OCI-LY7 (cell line): ENCODE results near the gene DUSP16. TPM values are rescaled to one million over a fixed set of nuclear protein-coding genes. Genes with fewer than 3 reads are reported as not detected.

Experiments
- BruUV-seq: library from RNA; stranded (reverse); fragments of 400-500 nt; replicated peaks from 2 replicates; lab custom pipeline; 2021; lab: Mats Ljungman, UMichigan
- CTCF ChIA-PET: fragments of 300-600 bp; sonication (Branson Sonifier 250); formaldehyde crosslinking; loops from one replicate; lab custom pipeline; 2022; ENCODE audit warnings: antibody characterized with exemption; ENCODE audit not compliant: unreplicated experiment; lab: Charles Lee
- POLR2A ChIA-PET: fragments of 300-600 bp; sonication (Branson Sonifier 250); formaldehyde crosslinking; loops from one replicate; lab custom pipeline; 2022; ENCODE audit warnings: antibody characterized with exemption; lab: Charles Lee
- DNase-seq: peaks from one replicate; pipeline ENCODE4 v3.0.0-alpha.2; 2015; ENCODE audit warnings: low spot score
- H2AFZ ChIP-seq: fragments of 200-600 bp; sonication (generic), shearing (Covaris generic); 2 replicates; pipeline ENCODE4 v1.6.1; 2014; ENCODE audit warnings: mild to moderate bottlenecking, antibody characterized with exemption, low read length, moderate library complexity
- H3K27ac ChIP-seq: fragments of 200-600 bp; sonication (generic); 2 replicates; pipeline ENCODE4 v1.5.1; 2014; ENCODE audit warnings: mixed run types, low read depth, mild to moderate bottlenecking, moderate library complexity, low read length, inconsistent platforms; ENCODE audit not compliant: poor library complexity, severe bottlenecking
- H3K36me3 ChIP-seq: fragments of 200-600 bp; sonication (generic); 2 replicates; pipeline ENCODE4 v1.6.1; 2014; ENCODE audit warnings: mild to moderate bottlenecking, antibody characterized with exemption, low read length, moderate library complexity, mixed read lengths; ENCODE audit not compliant: insufficient read depth
- H3K4me1 ChIP-seq: fragments of 200-600 bp; sonication (generic); 2 replicates; pipeline ENCODE4 v1.5.1; 2014; ENCODE audit warnings: mild to moderate bottlenecking, low read length; ENCODE audit not compliant: insufficient read depth, poor library complexity, severe bottlenecking
- H3K4me2 ChIP-seq: fragments of 200-600 bp; sonication (generic); 2 replicates; pipeline ENCODE4 v1.6.1; 2014; ENCODE audit warnings: mild to moderate bottlenecking, low read length
- H3K4me3 ChIP-seq: fragments of 200-600 bp; sonication (generic); 2 replicates; pipeline ENCODE4 v1.5.1; 2014; ENCODE audit warnings: mild to moderate bottlenecking, low read depth, low read length; ENCODE audit not compliant: poor library complexity, severe bottlenecking
- H3K79me2 ChIP-seq: fragments of 200-600 bp; sonication (generic); 2 replicates; pipeline ENCODE4 v1.6.1; 2016; ENCODE audit warnings: low read depth, mild to moderate bottlenecking, low read length, moderate library complexity, mixed read lengths; ENCODE audit not compliant: insufficient read depth
- H3K9me2 ChIP-seq: fragments of 200-600 bp; sonication (generic); 2 replicates; pipeline ENCODE4 v1.6.1; 2016; ENCODE audit warnings: mild to moderate bottlenecking, low read length, mixed read lengths; ENCODE audit not compliant: insufficient read depth
- H3K9me3 ChIP-seq: fragments of 200-600 bp; sonication (generic); 2 replicates; pipeline ENCODE4 v1.6.1; 2014; ENCODE audit warnings: mild to moderate bottlenecking, mixed run types, low read length, mixed read lengths
- H4K20me1 ChIP-seq: fragments of 200-600 bp; sonication (generic); 2 replicates; pipeline ENCODE4 v1.6.1; 2014; ENCODE audit warnings: mild to moderate bottlenecking, antibody characterized with exemption, low read length, moderate library complexity, mixed read lengths; ENCODE audit not compliant: insufficient read depth
- EZH2phosphoT487 ChIP-seq: fragments of 200-600 bp; sonication (generic); IDR thresholded peaks from 2 replicates; pipeline ENCODE4 v1.6.1; 2018; ENCODE audit warnings: low read depth, borderline replicate concordance, mild to moderate bottlenecking, mixed run types, antibody characterized with exemption, low read length, moderate library complexity, mixed read lengths
- intact Hi-C: fragments of 100-400 bp; cut with micrococcal nuclease; formaldehyde crosslinking; loops from one replicate; pipeline ENCODE4 v1.10.0; 2022; ENCODE audit not compliant: unreplicated experiment
- total RNA-seq, 2 experiments: library from RNA; depleted of rRNA in 1 of 2; stranded (reverse); fragments of >200 nt in 1 of 2; shearing (Covaris generic) in 1 of 2; gene quantifications; 2 replicates each; pipeline ENCODE4 v1.2.3, GENCODE V29; 2014 to 2022
- TF ChIP-seq, protein P1 (sequence below): fragments of 200-600 bp; sonication (generic); conservative IDR thresholded peaks from 2 replicates; pipeline ENCODE4 v1.5.1; 2014; ENCODE audit warnings: mild to moderate bottlenecking, antibody characterized with exemption, low read length, moderate library complexity, mixed read lengths

Gene DUSP16
- total RNA-seq, 2 experiments from 2014 or later: 2.8 to 11.8 TPM

- no peaks in the 10 kb centered on the region for H3K4me1 ChIP-seq
- TF ChIP-seq EZH2phosphoT487: no peak
- intact Hi-C loops: no loop called here
- no peaks in the 10 kb centered on the region for H3K79me2 ChIP-seq
- no peak overlapping the region for H3K27ac ChIP-seq
- POLR2A ChIA-PET: interaction anchor here (1.0 to 2.1 kb wide), 3 partner anchors 11 to 20 kb away, joined by 3 to 6 read pairs (median 3); no protein-coding TSS in a partner anchor
- no peak for DNase-seq
- H3K36me3 ChIP-seq: no peaks in the 10 kb centered on the region
- H3K9me2 ChIP-seq: no peaks in the 10 kb centered on the region
- CTCF ChIA-PET: no interaction called here
- no TSS peak for BruUV-seq
- no peak overlapping the region for H3K4me3 ChIP-seq
- no peak overlapping the region for H2AFZ ChIP-seq
- no peak overlapping the region for H3K4me2 ChIP-seq
- H4K20me1 ChIP-seq: no peaks in the 10 kb centered on the region
- H3K9me3 ChIP-seq: no peaks in the 10 kb centered on the region
Observed at GRCh38 chr12:12454315-12454714, 108.3 kb downstream of the DUSP16 start.

GRCh38 chr12:12453635-12454034 lies 109.0 kb downstream of the DUSP16 start:
- BruUV-seq: no TSS peak
- no peaks in the 10 kb centered on the region for H3K79me2 ChIP-seq
- H2AFZ ChIP-seq: no peak overlapping the region
- no peak overlapping the region for H3K4me3 ChIP-seq
- no peaks in the 10 kb centered on the region for H3K4me1 ChIP-seq
- H3K36me3 ChIP-seq: no peaks in the 10 kb centered on the region
- no peak for TF ChIP-seq EZH2phosphoT487
- TF ChIP-seq, protein P1, sequence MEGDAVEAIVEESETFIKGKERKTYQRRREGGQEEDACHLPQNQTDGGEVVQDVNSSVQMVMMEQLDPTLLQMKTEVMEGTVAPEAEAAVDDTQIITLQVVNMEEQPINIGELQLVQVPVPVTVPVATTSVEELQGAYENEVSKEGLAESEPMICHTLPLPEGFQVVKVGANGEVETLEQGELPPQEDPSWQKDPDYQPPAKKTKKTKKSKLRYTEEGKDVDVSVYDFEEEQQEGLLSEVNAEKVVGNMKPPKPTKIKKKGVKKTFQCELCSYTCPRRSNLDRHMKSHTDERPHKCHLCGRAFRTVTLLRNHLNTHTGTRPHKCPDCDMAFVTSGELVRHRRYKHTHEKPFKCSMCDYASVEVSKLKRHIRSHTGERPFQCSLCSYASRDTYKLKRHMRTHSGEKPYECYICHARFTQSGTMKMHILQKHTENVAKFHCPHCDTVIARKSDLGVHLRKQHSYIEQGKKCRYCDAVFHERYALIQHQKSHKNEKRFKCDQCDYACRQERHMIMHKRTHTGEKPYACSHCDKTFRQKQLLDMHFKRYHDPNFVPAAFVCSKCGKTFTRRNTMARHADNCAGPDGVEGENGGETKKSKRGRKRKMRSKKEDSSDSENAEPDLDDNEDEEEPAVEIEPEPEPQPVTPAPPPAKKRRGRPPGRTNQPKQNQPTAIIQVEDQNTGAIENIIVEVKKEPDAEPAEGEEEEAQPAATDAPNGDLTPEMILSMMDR: no peak
- no peak overlapping the region for H3K4me2 ChIP-seq
- H3K27ac ChIP-seq: no peak overlapping the region
- intact Hi-C loops: no loop called here
- POLR2A ChIA-PET: interaction anchor here (0.6 kb wide), 1 partner anchor 8 kb away, joined by 3 read pairs; no protein-coding TSS in a partner anchor
- H3K9me2 ChIP-seq: no peaks in the 10 kb centered on the region
- CTCF ChIA-PET: no interaction called here
- H3K9me3 ChIP-seq: no peaks in the 10 kb centered on the region
- H4K20me1 ChIP-seq: no peaks in the 10 kb centered on the region
- no peak for DNase-seq

DNA sequence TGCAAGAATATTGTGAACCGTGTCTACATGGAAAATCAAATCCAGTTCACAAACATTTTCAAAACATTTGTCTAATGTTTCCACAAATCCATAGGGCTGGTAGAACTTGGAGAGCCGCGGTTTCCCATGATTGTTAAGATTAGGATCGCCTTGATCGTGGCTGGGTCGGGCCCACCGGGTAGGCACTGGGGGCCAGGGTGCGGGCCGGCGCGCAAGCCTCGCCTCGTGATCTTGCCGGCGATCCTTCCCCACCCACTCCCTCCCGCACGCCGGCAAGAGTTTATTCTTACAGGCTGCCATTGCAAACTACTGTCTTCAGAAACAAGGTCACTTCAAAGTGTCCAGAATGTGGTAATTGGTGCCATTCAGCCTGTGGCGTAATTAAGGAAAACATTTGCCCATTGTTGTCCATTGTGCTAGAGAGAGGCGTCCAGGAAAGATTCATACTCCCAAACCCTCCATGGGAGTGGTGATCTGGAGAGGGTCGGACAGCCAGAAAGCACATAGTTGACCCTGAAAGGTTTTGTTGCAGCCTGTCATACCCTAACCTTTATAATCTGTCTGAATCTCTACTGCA lies 110.2 kb downstream of the DUSP16 start:
- Histone ChIP-seq H2AFZ (no peak overlapping the region), H3K27ac (no peak overlapping the region), H3K36me3 (no peaks in the 10 kb centered on the region), H3K9me3 (no peaks in the 10 kb centered on the region), H3K79me2 (no peaks in the 10 kb centered on the region), H3K4me2 (no peak overlapping the region), H3K4me3 (no peak overlapping the region), H3K4me1 (no peaks in the 10 kb centered on the region), H3K9me2 (no peaks in the 10 kb centered on the region), H4K20me1 (no peaks in the 10 kb centered on the region)
- no peak for DNase-seq
- POLR2A ChIA-PET: no interaction called here
- CTCF ChIA-PET: no interaction called here
- intact Hi-C loops: no loop called here
- no TSS peak for BruUV-seq
- TF ChIP-seq EZH2phosphoT487: no peak
- TF ChIP-seq, protein P1: no peak
